ENCODE measurements around the gene LCE7A.

- no peak for TF ChIP-seq CTCF (conservative IDR thresholded peaks at IDR 0.05)
- no peak for TF ChIP-seq ZFX (IDR thresholded peaks at IDR 0.05)
Measured at GRCh38 chr1:152906023-152906565, 46.3 kb downstream of the LCE7A start.
